SH-SY5Y (cell line): ENCODE measurements around the gene EDN2.

ENCODE experiments used
- GATA2 ChIP-seq: IDR thresholded peaks from 2 replicates; pipeline ENCODE4 v1.6.1; 2011; ENCODE audit warnings: mild to moderate bottlenecking, low read depth, low read length
- GATA3 ChIP-seq: IDR thresholded peaks from 2 replicates; pipeline ENCODE4 v1.6.1; 2011; ENCODE audit warnings: low read depth, mild to moderate bottlenecking, low read length, moderate library complexity

GRCh38 chr1:41429641-41430035 is 54.8 kb downstream of the EDN2 start:
- TF ChIP-seq GATA3 (no peak), GATA2 (no peak)
